HepG2 (cell line): ENCODE data around the gene ABHD4.

Source experiments
- DBP ChIP-seq: sonication (generic); formaldehyde crosslinking; IDR thresholded peaks from 2 replicates; pipeline ENCODE4 v1.4.0; 2020; ENCODE audit warnings: missing genetic modification reagents; ENCODE audit errors: not compliant biosample characterization
- HNF4A ChIP-seq: sonication (generic); formaldehyde crosslinking; IDR thresholded peaks from 2 replicates; pipeline ENCODE4 v1.4.0; 2020; ENCODE audit warnings: missing genetic modification reagents
- HNF4G ChIP-seq, 2 experiments: sonication (generic) in 1 of 2; formaldehyde crosslinking in 1 of 2; IDR thresholded peaks; 2 replicates each; pipeline versions ENCODE4 v1.4.0 to v1.6.1; 2011 to 2020; ENCODE audit warnings: borderline replicate concordance in 2 of 2, low read depth in 2 of 2, mild to moderate bottlenecking in 2 of 2, low read length in 1 of 2, missing genetic modification reagents in 1 of 2, moderate library complexity in 1 of 2
- MXI1 ChIP-seq: IDR thresholded peaks from 3 replicates; pipeline ENCODE4 v1.6.1; 2012; ENCODE audit warnings: low read depth, low read length, inconsistent platforms, borderline replicate concordance
- MYC ChIP-seq: sonication (generic); formaldehyde crosslinking; IDR thresholded peaks from 2 replicates; pipeline ENCODE4 v1.9.0; 2021; ENCODE audit warnings: missing genetic modification reagents, borderline replicate concordance
- POLR2A ChIP-seq, 2 experiments: IDR thresholded peaks; 2 replicates each; pipeline ENCODE4 v1.6.1; 2011; ENCODE audit warnings: low read depth in 2 of 2, low read length in 2 of 2, mild to moderate bottlenecking in 1 of 2, moderate library complexity in 1 of 2; ENCODE audit not compliant: insufficient read depth in 1 of 2
- POLR2AphosphoS5 ChIP-seq: IDR thresholded peaks from 2 replicates; pipeline ENCODE4 v1.6.1; 2012; ENCODE audit warnings: low read depth, low read length
- SNAPC5 ChIP-seq: sonication (generic); formaldehyde crosslinking; IDR thresholded peaks from 2 replicates; pipeline ENCODE4 v1.8.1; 2023; ENCODE audit warnings: mild to moderate bottlenecking, missing genetic modification reagents, borderline replicate concordance
- ZNF232 ChIP-seq: sonication (generic); formaldehyde crosslinking; IDR thresholded peaks from 2 replicates; pipeline ENCODE4 v1.4.0; 2020; ENCODE audit warnings: missing genetic modification reagents, borderline replicate concordance
- ZNF512B ChIP-seq: sonication (generic); formaldehyde crosslinking; IDR thresholded peaks from 2 replicates; pipeline ENCODE4 v1.5.1; 2020; ENCODE audit warnings: missing genetic modification reagents, mild to moderate bottlenecking, borderline replicate concordance
- ZNF720 ChIP-seq: sonication (generic); formaldehyde crosslinking; IDR thresholded peaks from 2 replicates; pipeline ENCODE4 v1.4.0; 2020; ENCODE audit warnings: missing genetic modification reagents
- ZSCAN25 ChIP-seq: sonication (generic); formaldehyde crosslinking; IDR thresholded peaks from 2 replicates; pipeline ENCODE4 v1.8.0; 2022; ENCODE audit warnings: mild to moderate bottlenecking, missing genetic modification reagents

- TF ChIP-seq MXI1 (no peak), POLR2AphosphoS5 (no peak), SNAPC5 (CRISPR knock-in tag) (no peak), ZNF720 (CRISPR knock-in tag) (no peak), MYC (CRISPR knock-in tag) (no peak), ZNF512B (CRISPR knock-in tag) (no peak), HNF4G (IDR thresholded peaks at IDR 0.05; ENCODE audit: borderline replicate concordance, low read depth, low read length) (no peak), HNF4G (CRISPR knock-in tag; IDR thresholded peaks at IDR 0.05; ENCODE audit: borderline replicate concordance, low read depth) (no peak), ZNF232 (CRISPR knock-in tag) (no peak), HNF4A (CRISPR knock-in tag) (no peak), DBP (CRISPR knock-in tag) (no peak), POLR2A (IDR thresholded peaks at IDR 0.05; ENCODE audit: insufficient read depth in 1 of 2, low read depth in 2 of 2, low read length in 2 of 2) (no peak), ZSCAN25 (CRISPR knock-in tag) (no peak)
Measured at GRCh38 chr14:22567437-22567836, 30.7 kb upstream of the ABHD4 start.
